Smooth muscle cell (in vitro differentiated cells): ENCODE results near the gene TEDC2. TPM values are rescaled to one million over a fixed set of nuclear protein-coding genes. Genes with fewer than 3 reads are reported as not detected.
A peak's percentile ranks its signal among the peaks of the same experiment; 100 is the strongest.

Experiments used
- DNase-seq: peaks from one replicate; lab custom pipeline; 2025; ENCODE audit not compliant: unreplicated experiment; lab: John Stamatoyannopoulos, UW
- H2AFZ ChIP-seq: fragments of 200-600 bp; sonication (generic); 2 replicates; pipeline ENCODE4 v1.6.0; 2016; ENCODE audit warnings: antibody characterized with exemption, low read depth, mild to moderate bottlenecking
- H3F3A ChIP-seq: fragments of 200-600 bp; sonication (generic); 2 replicates; pipeline ENCODE4 v1.6.0; 2017; ENCODE audit warnings: antibody characterized with exemption, low read depth
- H3K27ac ChIP-seq: fragments of 200-600 bp; sonication (generic); 2 replicates; pipeline ENCODE4 v1.5.1; 2016; ENCODE audit warnings: low read depth, mild to moderate bottlenecking
- H3K27me3 ChIP-seq: fragments of 200-600 bp; sonication (generic); 2 replicates; pipeline ENCODE4 v1.6.1; 2016; ENCODE audit warnings: low read depth, mild to moderate bottlenecking
- H3K36me3 ChIP-seq: fragments of 200-600 bp; sonication (generic); 2 replicates; pipeline ENCODE4 v1.5.1; 2016; ENCODE audit warnings: low read depth
- H3K4me1 ChIP-seq: fragments of 200-600 bp; sonication (generic); 2 replicates; pipeline ENCODE4 v1.5.1; 2016; ENCODE audit warnings: low read depth
- H3K4me2 ChIP-seq: fragments of 200-600 bp; sonication (generic); 2 replicates; pipeline ENCODE4 v1.6.0; 2016; ENCODE audit warnings: mild to moderate bottlenecking
- H3K4me3 ChIP-seq: fragments of 200-600 bp; sonication (generic); 2 replicates; pipeline ENCODE4 v1.5.1; 2016; ENCODE audit warnings: mild to moderate bottlenecking
- H3K79me2 ChIP-seq: fragments of 200-600 bp; sonication (generic); 2 replicates; pipeline ENCODE4 v1.6.0; 2016; ENCODE audit warnings: low read depth, mild to moderate bottlenecking
- H3K9ac ChIP-seq: fragments of 200-600 bp; sonication (generic); 2 replicates; pipeline ENCODE4 v1.6.0; 2016; ENCODE audit warnings: low read depth
- H3K9me3 ChIP-seq: fragments of 200-600 bp; sonication (generic); replicated peaks from 2 replicates; pipeline ENCODE4 v1.5.1; 2016; ENCODE audit warnings: low read depth
- H4K20me1 ChIP-seq: fragments of 200-600 bp; sonication (generic); 2 replicates; pipeline ENCODE4 v1.6.0; 2016; ENCODE audit warnings: low read depth
- WGBS: methylation state at CpG from one replicate; pipeline ENCODE4 v1.1.7; 2016; ENCODE audit warnings: low lambda C conversion rate; 5-methylcytosine and 5-hydroxymethylcytosine counted together
- polyA plus RNA-seq: library from polyadenylated mRNA; unstranded; fragments of >200 nt; fragmentation: Nextera tagmentation; extraction: Ambion mirVana; gene quantifications from 2 replicates; pipeline ENCODE4 v1.2.1, GENCODE V29; 2016
- total RNA-seq: library from RNA; depleted of rRNA; stranded (reverse); fragments of >200 nt; gene quantifications from 2 replicates; pipeline ENCODE4 v1.2.3, GENCODE V29; 2014
- TF ChIP-seq, protein P1 (sequence below): fragments of 200-600 bp; sonication (generic); IDR thresholded peaks from 2 replicates; pipeline ENCODE4 v1.5.1; 2017; ENCODE audit warnings: borderline replicate concordance, mild to moderate bottlenecking, antibody characterized with exemption; ENCODE audit not compliant: insufficient read depth, poor library complexity, severe bottlenecking

TEDC2 gene
- total and polyA plus RNA-seq, 2 experiments from 2014 or later: 8.0 to 13.3 TPM

GRCh38 chr16:2470603-2471015 lies 10.7 kb downstream of the TEDC2 start:
- no peak overlapping the region for H3K27ac ChIP-seq

DNA sequence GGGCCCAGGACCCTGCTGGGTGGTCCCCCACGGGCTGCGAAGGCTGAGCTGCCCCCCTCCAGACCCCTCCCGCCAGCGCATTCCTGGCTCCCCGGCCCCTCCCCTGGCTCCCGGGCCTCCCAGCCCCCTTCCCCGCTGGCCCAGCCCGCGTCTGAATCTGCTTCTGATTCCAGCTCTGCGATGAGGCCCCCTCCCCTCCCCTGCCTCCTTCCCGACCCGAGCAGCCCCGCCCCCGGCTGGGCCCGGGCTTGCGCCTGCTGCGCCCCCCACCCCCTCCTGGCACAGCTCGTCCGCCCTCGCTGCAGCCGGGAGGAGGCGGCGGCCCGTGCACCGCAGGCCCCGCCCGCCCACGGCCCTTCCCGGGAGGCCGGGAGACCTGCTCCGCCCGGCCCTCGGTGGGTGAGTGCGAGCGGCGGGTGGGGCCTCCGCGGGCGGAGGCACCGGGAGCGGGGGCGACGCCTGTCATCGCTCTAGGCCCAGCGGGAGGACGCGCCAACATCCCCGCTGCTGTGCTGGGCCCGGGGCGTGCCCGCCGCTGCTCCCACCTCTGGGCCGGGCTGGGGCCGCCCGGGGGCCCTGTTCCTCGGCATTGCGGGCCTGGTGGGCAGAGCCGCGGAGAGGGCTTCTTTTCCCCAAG lies 11.2 kb downstream of the TEDC2 start, which contains the start of gene NTN3:
TSS of gene NTN3 (plus strand) at position 282 of the 637 bp plus-strand sequence. CDS start 405 bp downstream, outside the sequence.
- 2% methylated on average over 19 of the region's 59 CpGs for WGBS
- H3K4me3 ChIP-seq: peak within 1 kb of the TSS; percentile 49
- no peak within 1 kb of the TSS for H3K27ac ChIP-seq
- no peaks in the 10 kb centered on the region for H3K79me2 ChIP-seq
- no peaks in the 10 kb centered on the region for H3K9me3 ChIP-seq
- peaks cover 9% of the 10 kb centered on the region for H4K20me1 ChIP-seq
- TF ChIP-seq, protein P1, sequence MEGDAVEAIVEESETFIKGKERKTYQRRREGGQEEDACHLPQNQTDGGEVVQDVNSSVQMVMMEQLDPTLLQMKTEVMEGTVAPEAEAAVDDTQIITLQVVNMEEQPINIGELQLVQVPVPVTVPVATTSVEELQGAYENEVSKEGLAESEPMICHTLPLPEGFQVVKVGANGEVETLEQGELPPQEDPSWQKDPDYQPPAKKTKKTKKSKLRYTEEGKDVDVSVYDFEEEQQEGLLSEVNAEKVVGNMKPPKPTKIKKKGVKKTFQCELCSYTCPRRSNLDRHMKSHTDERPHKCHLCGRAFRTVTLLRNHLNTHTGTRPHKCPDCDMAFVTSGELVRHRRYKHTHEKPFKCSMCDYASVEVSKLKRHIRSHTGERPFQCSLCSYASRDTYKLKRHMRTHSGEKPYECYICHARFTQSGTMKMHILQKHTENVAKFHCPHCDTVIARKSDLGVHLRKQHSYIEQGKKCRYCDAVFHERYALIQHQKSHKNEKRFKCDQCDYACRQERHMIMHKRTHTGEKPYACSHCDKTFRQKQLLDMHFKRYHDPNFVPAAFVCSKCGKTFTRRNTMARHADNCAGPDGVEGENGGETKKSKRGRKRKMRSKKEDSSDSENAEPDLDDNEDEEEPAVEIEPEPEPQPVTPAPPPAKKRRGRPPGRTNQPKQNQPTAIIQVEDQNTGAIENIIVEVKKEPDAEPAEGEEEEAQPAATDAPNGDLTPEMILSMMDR: no peak
- DNase-seq: peak; percentile 25
- H3K36me3 ChIP-seq: no peaks in the 10 kb centered on the region
- H2AFZ ChIP-seq: peak within 1 kb of the TSS; percentile 24
- no peak within 1 kb of the TSS for H3K9ac ChIP-seq
- no peaks in the 10 kb centered on the region for H3K27me3 ChIP-seq
- peaks cover 34% of the 10 kb centered on the region for H3K4me1 ChIP-seq
- peaks cover 8% of the 10 kb centered on the region for H3F3A ChIP-seq
- H3K4me2 ChIP-seq: peak within 1 kb of the TSS; percentile 93

More at GRCh38 chr16:2470603-2471015, 10.7 kb downstream of the TEDC2 start:
- peaks cover 34% of the 10 kb centered on the region for H3K4me1 ChIP-seq
- H3K9ac ChIP-seq: no peak overlapping the region
- H3K79me2 ChIP-seq: no peaks in the 10 kb centered on the region
- H3K9me3 ChIP-seq: no peaks in the 10 kb centered on the region
- WGBS: 52% methylated on average over 9 of the region's 9 CpGs
- H3F3A ChIP-seq: peaks cover 8% of the 10 kb centered on the region
- H3K4me2 ChIP-seq: peak overlapping the region; percentile 93
- no peaks in the 10 kb centered on the region for H3K36me3 ChIP-seq
- H4K20me1 ChIP-seq: peaks cover 4% of the 10 kb centered on the region
- no peak overlapping the region for H2AFZ ChIP-seq
- no peak for DNase-seq
- peak overlapping the region; percentile 49 for H3K4me3 ChIP-seq
- H3K27me3 ChIP-seq: no peaks in the 10 kb centered on the region
- TF ChIP-seq, protein P1: no peak

- H3K9me3 ChIP-seq: no peaks in the 10 kb centered on the region
- TF ChIP-seq, protein P1: no peak
- peaks cover 14% of the 10 kb centered on the region for H4K20me1 ChIP-seq
- DNase-seq: no peak
- peaks cover 34% of the 10 kb centered on the region for H3K4me1 ChIP-seq
- no peak overlapping the region for H3K27ac ChIP-seq
- H3K4me3 ChIP-seq: peak overlapping the region; percentile 49
- H3K4me2 ChIP-seq: peak overlapping the region; percentile 93
- no peaks in the 10 kb centered on the region for H3K36me3 ChIP-seq
- no peaks in the 10 kb centered on the region for H3K79me2 ChIP-seq
- peak overlapping the region; percentile 24 for H2AFZ ChIP-seq
- H3F3A ChIP-seq: peaks cover 8% of the 10 kb centered on the region
- H3K9ac ChIP-seq: no peak overlapping the region
- no peaks in the 10 kb centered on the region for H3K27me3 ChIP-seq
- 59% methylated on average over 48 of the region's 61 CpGs for WGBS
These were observed 12.0 kb downstream of the TEDC2 start for GRCh38 chr16:2471653-2472487.
